DOHH2 (cell line): ENCODE results near the gene HOXB6.

Experiments used
- H3F3A ChIP-seq: fragments of 200-600 bp; sonication (generic), shearing (Covaris generic); 2 replicates; pipeline ENCODE4 v1.6.0; 2016; ENCODE audit warnings: antibody characterized with exemption, mild to moderate bottlenecking; ENCODE audit not compliant: control insufficient read depth, insufficient read depth
- H3K27ac ChIP-seq: fragments of 200-600 bp; sonication (generic); 2 replicates; pipeline ENCODE4 v1.5.1; 2014; ENCODE audit warnings: low read depth, mild to moderate bottlenecking, low read length, moderate library complexity
- H3K27me3 ChIP-seq: fragments of 200-600 bp; sonication (generic); 2 replicates; pipeline ENCODE4 v1.6.1; 2014; ENCODE audit warnings: mild to moderate bottlenecking, low read length, mixed read lengths; ENCODE audit not compliant: control insufficient read depth
- H3K36me3 ChIP-seq: fragments of 200-600 bp; sonication (generic); 2 replicates; pipeline ENCODE4 v1.6.1; 2014; ENCODE audit warnings: mild to moderate bottlenecking, low read length, moderate library complexity, mixed read lengths; ENCODE audit not compliant: control insufficient read depth
- H3K4me1 ChIP-seq: fragments of 200-600 bp; sonication (generic); 2 replicates; pipeline ENCODE4 v1.6.1; 2014; ENCODE audit warnings: mild to moderate bottlenecking, low read length, mixed read lengths; ENCODE audit not compliant: control insufficient read depth
- H3K4me2 ChIP-seq: fragments of 200-600 bp; sonication (generic); 2 replicates; pipeline ENCODE4 v1.6.0; 2014; ENCODE audit warnings: mild to moderate bottlenecking, low read length, moderate library complexity
- H3K4me3 ChIP-seq: fragments of 200-600 bp; sonication (generic); 2 replicates; pipeline ENCODE4 v1.5.1; 2014; ENCODE audit warnings: mild to moderate bottlenecking, low read length, mixed read lengths
- H3K79me2 ChIP-seq: fragments of 200-600 bp; sonication (generic); 2 replicates; pipeline ENCODE4 v1.6.1; 2014; ENCODE audit warnings: mild to moderate bottlenecking, low read length, mixed read lengths; ENCODE audit not compliant: control insufficient read depth
- H3K9me2 ChIP-seq: fragments of 200-600 bp; sonication (generic); replicated peaks from 2 replicates; pipeline ENCODE4 v1.6.1; 2014; ENCODE audit warnings: mild to moderate bottlenecking, low read length, mixed read lengths; ENCODE audit not compliant: control insufficient read depth
- H3K9me3 ChIP-seq: fragments of 200-600 bp; sonication (generic); 2 replicates; pipeline ENCODE4 v1.6.1; 2014; ENCODE audit warnings: antibody characterized with exemption, low read length, mixed read lengths; ENCODE audit not compliant: control insufficient read depth, insufficient read depth
- H4K20me1 ChIP-seq: fragments of 200-600 bp; sonication (generic); 2 replicates; pipeline ENCODE4 v1.6.0; 2014; ENCODE audit warnings: low read depth, mild to moderate bottlenecking, antibody characterized with exemption, low read length, moderate library complexity; ENCODE audit not compliant: control insufficient read depth, insufficient read depth
- EZH2phosphoT487 ChIP-seq: fragments of 200-600 bp; sonication (generic); IDR thresholded peaks from 2 replicates; pipeline ENCODE4 v1.6.1; 2017; ENCODE audit warnings: borderline replicate concordance, mild to moderate bottlenecking, antibody characterized with exemption, low read length, moderate library complexity, mixed read lengths
- TF ChIP-seq, protein P1 (sequence below): fragments of 200-600 bp; sonication (generic); IDR thresholded peaks from one replicate; pipeline ENCODE4 v1.5.1; 2014; ENCODE audit warnings: antibody characterized with exemption, mild to moderate bottlenecking, low read depth, low read length; ENCODE audit not compliant: poor library complexity, severe bottlenecking

HOXB6 gene

DNA sequence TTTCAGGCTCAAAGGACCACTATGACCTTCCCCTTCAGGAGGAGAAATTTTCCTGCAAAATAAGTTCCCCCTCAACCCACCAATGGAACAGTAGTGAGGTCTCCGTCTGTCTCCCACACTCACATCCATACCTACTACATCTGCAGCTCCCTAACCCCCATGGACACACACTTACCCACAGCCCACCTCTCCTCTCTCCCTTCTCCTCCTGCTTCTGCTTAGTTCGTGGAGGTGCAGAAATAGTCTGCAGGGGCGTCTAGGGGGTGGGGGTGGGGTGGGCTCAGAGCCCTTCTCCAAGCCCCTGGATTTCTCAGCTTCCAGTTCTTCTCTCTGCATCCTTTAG, 35.6 kb downstream of the HOXB6 start:
- no peak overlapping the region for H3K4me2 ChIP-seq
- no peaks in the 10 kb centered on the region for H3K27me3 ChIP-seq
- H3F3A ChIP-seq, result no peaks in the 10 kb centered on the region
- no peaks in the 10 kb centered on the region for H3K9me3 ChIP-seq
- H3K9me2 ChIP-seq, result no peaks in the 10 kb centered on the region
- no peak overlapping the region for H3K27ac ChIP-seq
- no peaks in the 10 kb centered on the region for H4K20me1 ChIP-seq
- H3K79me2 ChIP-seq, result no peaks in the 10 kb centered on the region
- H3K4me3 ChIP-seq, result no peak overlapping the region
- TF ChIP-seq, protein P1, sequence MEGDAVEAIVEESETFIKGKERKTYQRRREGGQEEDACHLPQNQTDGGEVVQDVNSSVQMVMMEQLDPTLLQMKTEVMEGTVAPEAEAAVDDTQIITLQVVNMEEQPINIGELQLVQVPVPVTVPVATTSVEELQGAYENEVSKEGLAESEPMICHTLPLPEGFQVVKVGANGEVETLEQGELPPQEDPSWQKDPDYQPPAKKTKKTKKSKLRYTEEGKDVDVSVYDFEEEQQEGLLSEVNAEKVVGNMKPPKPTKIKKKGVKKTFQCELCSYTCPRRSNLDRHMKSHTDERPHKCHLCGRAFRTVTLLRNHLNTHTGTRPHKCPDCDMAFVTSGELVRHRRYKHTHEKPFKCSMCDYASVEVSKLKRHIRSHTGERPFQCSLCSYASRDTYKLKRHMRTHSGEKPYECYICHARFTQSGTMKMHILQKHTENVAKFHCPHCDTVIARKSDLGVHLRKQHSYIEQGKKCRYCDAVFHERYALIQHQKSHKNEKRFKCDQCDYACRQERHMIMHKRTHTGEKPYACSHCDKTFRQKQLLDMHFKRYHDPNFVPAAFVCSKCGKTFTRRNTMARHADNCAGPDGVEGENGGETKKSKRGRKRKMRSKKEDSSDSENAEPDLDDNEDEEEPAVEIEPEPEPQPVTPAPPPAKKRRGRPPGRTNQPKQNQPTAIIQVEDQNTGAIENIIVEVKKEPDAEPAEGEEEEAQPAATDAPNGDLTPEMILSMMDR, result no peak
- TF ChIP-seq EZH2phosphoT487, result no peak
- no peaks in the 10 kb centered on the region for H3K4me1 ChIP-seq
- no peaks in the 10 kb centered on the region; the same call in 1 of the 2 replicates for H3K36me3 ChIP-seq

DNA sequence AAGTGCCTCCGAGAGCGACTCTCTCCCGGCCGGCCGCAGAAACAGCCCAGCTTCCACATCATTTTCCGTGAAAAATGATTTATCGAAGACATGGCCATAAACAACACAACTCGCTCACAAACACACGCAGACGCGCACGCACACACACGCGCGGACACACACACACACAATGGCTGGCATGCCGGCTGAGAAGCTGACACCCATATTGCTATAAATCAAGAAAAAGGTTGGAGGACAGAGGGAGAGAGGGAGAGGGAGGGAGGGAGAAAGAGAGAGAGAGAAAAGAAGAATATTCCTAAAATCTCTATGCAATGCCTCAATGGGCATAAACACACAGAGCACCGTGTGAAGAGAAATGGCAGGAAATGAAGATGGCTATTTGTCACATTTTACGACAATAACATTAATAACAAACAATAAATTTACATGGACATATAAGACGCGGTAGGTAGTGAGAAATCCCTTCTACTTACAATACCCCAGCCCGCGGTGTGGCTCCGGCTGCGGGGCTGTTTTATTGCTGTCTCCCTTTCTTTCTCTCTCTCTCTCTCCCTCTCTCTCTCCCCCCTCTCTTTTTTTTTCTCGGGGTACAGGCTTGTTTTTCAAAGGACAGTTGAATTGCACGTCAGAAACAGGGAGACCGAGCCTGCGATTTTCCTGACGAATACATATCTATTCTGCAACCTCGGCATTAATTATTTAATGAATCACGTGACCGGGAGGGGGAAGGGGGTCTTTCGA, 36.1 kb downstream of the HOXB6 start:
- H3K4me3 ChIP-seq, result no peak overlapping the region
- no peaks in the 10 kb centered on the region for H3K9me3 ChIP-seq
- H3K27ac ChIP-seq, result no peak overlapping the region
- H3K9me2 ChIP-seq, result no peaks in the 10 kb centered on the region
- no peaks in the 10 kb centered on the region; the same call in 1 of the 2 replicates for H3K36me3 ChIP-seq
- no peaks in the 10 kb centered on the region for H3F3A ChIP-seq
- no peak overlapping the region for H3K4me2 ChIP-seq
- no peaks in the 10 kb centered on the region for H3K27me3 ChIP-seq
- H3K79me2 ChIP-seq, result no peaks in the 10 kb centered on the region
- TF ChIP-seq EZH2phosphoT487, result no peak
- TF ChIP-seq, protein P1, result no peak
- H3K4me1 ChIP-seq, result no peaks in the 10 kb centered on the region
- no peaks in the 10 kb centered on the region for H4K20me1 ChIP-seq

DNA sequence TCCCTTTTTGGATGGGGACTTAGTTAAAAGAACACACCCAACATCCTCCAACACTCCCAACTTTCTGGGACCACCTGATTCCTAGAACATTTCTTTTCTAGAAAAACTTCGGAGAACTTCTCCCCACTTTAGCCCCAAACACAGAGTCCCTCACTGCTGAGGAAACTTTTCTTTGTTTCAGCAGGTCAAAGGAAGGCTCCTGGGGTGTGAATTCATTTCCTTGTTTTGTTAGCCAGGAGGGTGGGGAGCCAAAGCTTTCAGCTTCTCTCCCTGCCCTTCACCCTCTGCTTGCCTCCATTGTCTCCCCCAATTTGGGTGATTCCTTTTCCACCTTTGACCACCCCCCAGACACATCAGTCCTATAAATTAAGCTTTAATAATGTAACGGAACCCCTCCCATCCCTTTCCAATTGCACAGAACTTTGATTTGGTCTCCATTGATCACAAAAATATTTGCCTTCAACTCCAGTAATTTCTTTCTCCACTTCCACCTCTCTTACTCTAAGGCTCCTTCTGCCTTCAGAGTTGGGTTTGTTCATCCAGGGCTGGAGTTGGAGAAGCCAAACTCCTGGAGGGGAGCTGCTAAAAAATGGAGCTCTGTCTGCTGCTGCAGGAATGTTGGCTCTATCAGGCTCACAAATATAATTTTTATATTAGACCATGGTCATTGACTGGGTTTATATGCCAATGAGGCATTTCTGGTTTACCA, 37.0 kb downstream of the HOXB6 start:
- Histone ChIP-seq H3K4me2 (no peak overlapping the region), H4K20me1 (no peaks in the 10 kb centered on the region), H3K9me3 (no peaks in the 10 kb centered on the region), H3K4me1 (no peaks in the 10 kb centered on the region), H3F3A (no peaks in the 10 kb centered on the region), H3K27ac (no peak overlapping the region), H3K4me3 (no peak overlapping the region), H3K79me2 (no peaks in the 10 kb centered on the region), H3K9me2 (no peaks in the 10 kb centered on the region), H3K27me3 (no peaks in the 10 kb centered on the region), H3K36me3 (no peaks in the 10 kb centered on the region; the same call in 1 of the 2 replicates)
- no peak for TF ChIP-seq EZH2phosphoT487
- TF ChIP-seq, protein P1, result no peak
